ENCODE data around the gene OSBPL5.

Gene OSBPL5

GRCh38 chr11:3037945-3038271 lies 127.2 kb downstream of the OSBPL5 start:
- no peak for DNase-seq (ENCODE audit: low spot score)
- TF ChIP-seq CTCF (IDR thresholded peaks at IDR 0.05; ENCODE audit: extremely low read depth, missing control alignments), result no peak

All from GM20000 (cell line).